H1 (cell line): ENCODE data around the gene FIS1. TPM values are rescaled to one million over a fixed set of nuclear protein-coding genes. Genes with fewer than 3 reads are reported as not detected.

Experiments
- CTCF ChIA-PET: fragments of 300-600 bp; sonication (Branson Sonifier 250); formaldehyde crosslinking; loops from one replicate; lab custom pipeline; 2021; ENCODE audit not compliant: partially characterized antibody; lab: Charles Lee
- POLR2A ChIA-PET: fragments of 300-600 bp; sonication (Branson Sonifier 250); formaldehyde crosslinking; loops from one replicate; lab custom pipeline; 2021; ENCODE audit warnings: inconsistent platforms; ENCODE audit not compliant: partially characterized antibody; lab: Charles Lee
- DNase-seq, 2 experiments: peaks; one replicate each; pipeline versions ENCODE4 v3.0.0 to v3.0.0-alpha.2; 2010 to 2022; ENCODE audit warnings: low spot score in 2 of 2, low read depth in 1 of 2, mixed read lengths in 1 of 2
- FAIRE-seq: peaks from 2 replicates; lab custom pipeline; 2011; peaks lifted over from hg19 to GRCh38; lab: Jason Lieb, UNC
- H2AFZ ChIP-seq: 2 replicates; pipeline ENCODE4 v1.8.1; 2012; ENCODE audit warnings: low read length, inconsistent platforms
- H2AK5ac ChIP-seq: 2 replicates; pipeline ENCODE4 v1.6.1; 2013; ENCODE audit warnings: low read depth, low read length
- H2BK120ac ChIP-seq: replicated peaks from 2 replicates; pipeline ENCODE3; 2013; ENCODE audit warnings: low read depth, low read length, inconsistent platforms
- H2BK12ac ChIP-seq: 2 replicates; pipeline ENCODE4 v1.6.1; 2013; ENCODE audit warnings: low read depth, low read length
- H2BK15ac ChIP-seq: 2 replicates; pipeline ENCODE4 v1.6.1; 2013; ENCODE audit warnings: low read length
- H2BK20ac ChIP-seq: 2 replicates; pipeline ENCODE4 v1.6.1; 2013; ENCODE audit warnings: low read length
- H2BK5ac ChIP-seq: 2 replicates; pipeline ENCODE4 v1.6.1; 2013; ENCODE audit warnings: low read depth, low read length
- H3K14ac ChIP-seq: 2 replicates; pipeline ENCODE4 v1.6.1; 2013; ENCODE audit warnings: inconsistent platforms; ENCODE audit not compliant: insufficient read length
- H3K18ac ChIP-seq: 2 replicates; pipeline ENCODE4 v1.6.1; 2013; ENCODE audit warnings: low read length; ENCODE audit errors: extremely low read depth
- H3K23ac ChIP-seq: 2 replicates; pipeline ENCODE4 v1.6.1; 2013; ENCODE audit warnings: inconsistent platforms; ENCODE audit not compliant: insufficient read length
- H3K23me2 ChIP-seq: 2 replicates; pipeline ENCODE4 v1.6.1; 2013; ENCODE audit warnings: low read depth, low read length
- H3K27ac ChIP-seq: 2 replicates; pipeline ENCODE4 v1.6.1; 2011; ENCODE audit warnings: low read depth, low read length, inconsistent platforms
- H3K27me3 ChIP-seq, 4 experiments: replicated peaks in 1 of 4; 1 replicate in 1 of 4; 2 replicates in 3 of 4; pipeline versions ENCODE4 v1.6.1 to v1.8.1; 2011 to 2013; ENCODE audit warnings: low read length in 3 of 4, mild to moderate bottlenecking in 3 of 4, inconsistent platforms in 2 of 4, mixed read lengths in 2 of 4, moderate library complexity in 1 of 4; ENCODE audit not compliant: control insufficient read depth in 3 of 4, insufficient read depth in 3 of 4; ENCODE audit errors: extremely low read depth in 1 of 4
- H3K36me3 ChIP-seq, 4 experiments: 2 replicates each; pipeline versions ENCODE4 v1.6.1 to v1.8.1; 2011 to 2013; ENCODE audit warnings: mild to moderate bottlenecking in 4 of 4, low read length in 3 of 4, moderate library complexity in 2 of 4, control low read depth in 1 of 4, inconsistent platforms in 1 of 4; ENCODE audit not compliant: insufficient read depth in 4 of 4, control insufficient read depth in 2 of 4
- H3K4ac ChIP-seq: replicated peaks from 2 replicates; pipeline ENCODE3; 2013; ENCODE audit warnings: low read length, low read depth, mixed read lengths, inconsistent platforms; ENCODE audit not compliant: insufficient read length
- H3K4me1 ChIP-seq, 4 experiments: replicated peaks in 1 of 4; 1 replicate in 1 of 4; 2 replicates in 3 of 4; pipeline versions ENCODE4 v1.6.1 to v1.8.1; 2011 to 2013; ENCODE audit warnings: low read length in 3 of 4, inconsistent platforms in 2 of 4, mixed read lengths in 1 of 4; ENCODE audit not compliant: insufficient read depth in 4 of 4, control insufficient read depth in 3 of 4
- H3K4me2 ChIP-seq, 2 experiments: 2 replicates each; pipeline versions ENCODE4 v1.6.1 to v1.8.1; 2011 to 2013; ENCODE audit warnings: low read depth in 2 of 2, low read length in 2 of 2, control low read depth in 1 of 2, inconsistent platforms in 1 of 2, mild to moderate bottlenecking in 1 of 2; ENCODE audit not compliant: insufficient read depth in 1 of 2
- H3K4me3 ChIP-seq, 4 experiments: fragments of 200-600, 300-600 bp in 1 of 4; sonication (generic), shearing (Covaris generic), sonication (Bioruptor Twin) in 1 of 4; 2 replicates each; pipeline versions ENCODE4 v1.5.1 to v1.8.1; 2011 to 2016; ENCODE audit warnings: low read length in 4 of 4, low read depth in 3 of 4, control low read depth in 2 of 4, inconsistent platforms in 2 of 4, mild to moderate bottlenecking in 2 of 4, mixed read lengths in 1 of 4, moderate library complexity in 1 of 4; ENCODE audit not compliant: insufficient read depth in 2 of 4; ENCODE audit errors: extremely low read depth in 1 of 4
- H3K56ac ChIP-seq: replicated peaks from 2 replicates; pipeline ENCODE3; 2013; ENCODE audit warnings: low read depth, mild to moderate bottlenecking, mixed read lengths, low read length, inconsistent platforms; ENCODE audit not compliant: insufficient read length
- H3K79me1 ChIP-seq: 2 replicates; pipeline ENCODE4 v1.6.1; 2013; ENCODE audit warnings: low read depth, low read length, control low read depth
- H3K79me2 ChIP-seq, 2 experiments: 2 replicates each; pipeline versions ENCODE4 v1.6.1 to v1.8.1; 2012 to 2013; ENCODE audit warnings: low read length in 2 of 2, mild to moderate bottlenecking in 2 of 2, inconsistent platforms in 1 of 2; ENCODE audit not compliant: insufficient read depth in 2 of 2, control insufficient read depth in 1 of 2
- H3K9ac ChIP-seq, 4 experiments: replicated peaks in 1 of 4; 1 replicate in 1 of 4; 2 replicates in 3 of 4; pipeline versions ENCODE4 v1.6.1 to v1.8.1; 2011 to 2013; ENCODE audit warnings: low read depth in 3 of 4, low read length in 3 of 4, control low read depth in 2 of 4, mild to moderate bottlenecking in 2 of 4, moderate library complexity in 2 of 4, inconsistent platforms in 1 of 4; ENCODE audit errors: extremely low read depth in 1 of 4
- H3K9me3 ChIP-seq, 2 experiments: 2 replicates each; pipeline versions ENCODE4 v1.6.1 to v1.8.1; 2012 to 2013; ENCODE audit warnings: mild to moderate bottlenecking in 2 of 2, moderate library complexity in 2 of 2, control low read depth in 1 of 2, inconsistent platforms in 1 of 2, low read depth in 1 of 2, low read length in 1 of 2, mixed read lengths in 1 of 2; ENCODE audit not compliant: insufficient read depth in 2 of 2
- H4K20me1 ChIP-seq, 2 experiments: replicated peaks in 1 of 2; 2 replicates each; pipeline versions ENCODE3 to v1.8.1; 2011 to 2013; ENCODE audit warnings: inconsistent platforms in 2 of 2, low read length in 2 of 2, mild to moderate bottlenecking in 1 of 2; ENCODE audit not compliant: insufficient read depth in 2 of 2, control insufficient read depth in 1 of 2
- H4K5ac ChIP-seq: 2 replicates; pipeline ENCODE4 v1.6.1; 2013; ENCODE audit warnings: low read length, low read depth, mixed read lengths, inconsistent platforms; ENCODE audit not compliant: insufficient read length
- H4K8ac ChIP-seq: 2 replicates; pipeline ENCODE4 v1.8.0; 2013; ENCODE audit warnings: mild to moderate bottlenecking, moderate library complexity, low read length, inconsistent platforms; ENCODE audit not compliant: insufficient read depth; ENCODE audit errors: extremely low read depth
- H4K91ac ChIP-seq: replicated peaks from 2 replicates; pipeline ENCODE3; 2013; ENCODE audit warnings: low read length, mixed read lengths, inconsistent platforms; ENCODE audit not compliant: insufficient read length
- BACH1 ChIP-seq: IDR thresholded peaks from 2 replicates; pipeline ENCODE4 v1.6.1; 2012; ENCODE audit warnings: low read length, improper control_type of control experiment
- BRCA1 ChIP-seq: IDR thresholded peaks from 2 replicates; pipeline ENCODE4 v1.6.1; 2012; ENCODE audit warnings: low read depth, low read length, improper control_type of control experiment
- CBX8 ChIP-seq: fragments of 300-800, 300-1000 bp; sonication (generic); IDR thresholded peaks from 2 replicates; pipeline ENCODE4 v1.7.1; 2016; ENCODE audit warnings: low read depth, low read length, borderline replicate concordance
- CREB1 ChIP-seq: IDR thresholded peaks from 2 replicates; pipeline ENCODE4 v1.6.1; 2012; ENCODE audit warnings: inconsistent platforms
- EP300 ChIP-seq, 2 experiments: IDR thresholded peaks; 1 replicate in 1 of 2; 2 replicates in 1 of 2; pipeline ENCODE4 v1.6.1; 2011 to 2012; ENCODE audit warnings: low read depth in 2 of 2, low read length in 2 of 2, mild to moderate bottlenecking in 2 of 2, borderline replicate concordance in 1 of 2, inconsistent platforms in 1 of 2, moderate library complexity in 1 of 2
- NANOG ChIP-seq: IDR thresholded peaks from 2 replicates; pipeline ENCODE4 v1.6.1; 2011; ENCODE audit warnings: low read length, low read depth, mild to moderate bottlenecking, inconsistent platforms; ENCODE audit not compliant: insufficient read depth, poor library complexity, severe bottlenecking
- RFX5 ChIP-seq: IDR thresholded peaks from 2 replicates; pipeline ENCODE4 v1.6.1; 2011; ENCODE audit warnings: low read depth, low read length, improper control_type of control experiment, borderline replicate concordance
- RNF2 ChIP-seq: fragments of 200-900, 300-1000 bp; sonication (generic); IDR thresholded peaks from 2 replicates; pipeline ENCODE4 v1.7.1; 2016; ENCODE audit warnings: borderline replicate concordance, low read depth, mild to moderate bottlenecking, antibody characterized with exemption, low read length; ENCODE audit not compliant: poor library complexity, severe bottlenecking; ENCODE audit errors: missing control alignments
- SIN3A ChIP-seq, 2 experiments: IDR thresholded peaks in 1 of 2; conservative IDR thresholded peaks in 1 of 2; 2 replicates each; pipeline ENCODE4 v1.6.1; 2011 to 2012; ENCODE audit warnings: low read length in 2 of 2, improper control_type of control experiment in 1 of 2, low read depth in 1 of 2, mild to moderate bottlenecking in 1 of 2
- SIRT6 ChIP-seq: IDR thresholded peaks from one replicate; pipeline ENCODE4 v1.7.1; 2012; ENCODE audit warnings: low read length, inconsistent platforms
- SUZ12 ChIP-seq: fragments of 200-600 bp; sonication (generic); IDR thresholded peaks from 2 replicates; pipeline ENCODE4 v1.6.1; 2012; ENCODE audit warnings: mild to moderate bottlenecking, inconsistent platforms, low read length, moderate library complexity, mixed read lengths
- TAF7 ChIP-seq: optimal IDR thresholded peaks from 2 replicates; pipeline ENCODE3; 2011; ENCODE audit warnings: low read depth, mild to moderate bottlenecking, inconsistent platforms, low read length, moderate library complexity, borderline replicate concordance
- YY1 ChIP-seq: IDR thresholded peaks from 2 replicates; pipeline ENCODE4 v1.6.1; 2011; ENCODE audit warnings: low read depth, mild to moderate bottlenecking, low read length
- WGBS, 2 experiments: shearing (Covaris generic) in 1 of 2; methylation state at CpG; one replicate each; pipeline versions ENCODE4 v1.1.6 to v1.1.7; 2013 to 2015; ENCODE audit warnings: low lambda C conversion rate in 2 of 2, mixed read lengths in 2 of 2, inconsistent platforms in 1 of 2, low coverage in 1 of 2, missing lambda C conversion rate in 1 of 2; ENCODE audit not compliant: insufficient replicate concordance in 2 of 2, insufficient coverage in 1 of 2, insufficient read length in 1 of 2; ENCODE audit errors: extremely low coverage in 1 of 2, missing lambda C conversion rate in 1 of 2; 5-methylcytosine and 5-hydroxymethylcytosine counted together
- polyA plus RNA-seq, 7 experiments: library from polyadenylated mRNA; depleted of rRNA in 3 of 7; stranded (reverse) in 5 of 7; unstranded in 2 of 7; fragments of >200 nt in 5 of 7; fragments of 200-250 nt in 2 of 7; gene quantifications; 1 replicate in 5 of 7; 2 replicates in 1 of 7; 4 replicates in 1 of 7; pipeline versions ENCODE4 v1.2.1 to v1.2.3, GENCODE V29; 2011 to 2013; ENCODE audit warnings: missing spikeins in 2 of 7, mixed read lengths in 2 of 7
- total RNA-seq: library from RNA; stranded (reverse); fragmentation: NEBNext Ultra II Directional; extraction: Animal tissue kit (Norgen Biotek cat#: 25700); gene quantifications from 2 replicates; pipeline ENCODE4 v1.2.1, GENCODE V29; 2021

The FIS1 gene
- total and polyA plus RNA-seq, 2 of the 8 experiments (the other 6 are each of a cell fraction or from before 2014, with no cell fraction given) = 128 to 195 TPM

- H2BK20ac ChIP-seq = 0 out of 2 replicates have a peak overlapping the region, but pooled peaks have one; percentile 72
- WGBS, 2 experiments = 88% methylated on average over 7 of the region's 7 CpGs; no CpG with 5 or more reads in 1 of the 2 experiments
- H3K9ac ChIP-seq = peak overlapping the region in 2 of 4 experiments; percentile 4 to 13; a peak in 2 of 7 replicates
- peaks cover 0 to 22% (median 9%) of the 10 kb centered on the region in 4 experiments; a peak in 5 of 7 replicates for H3K4me1 ChIP-seq
- CTCF ChIA-PET = interaction anchor here (0.8 to 6.5 kb wide), 4 partner anchors 9 to 50 kb away, joined by 3 to 69 read pairs (median 28); partner anchors contain the start of gene FIS1
- H3K4me2 ChIP-seq = peak overlapping the region; percentile 70 to 79
- no peak for DNase-seq
- H3K27me3 ChIP-seq = no peaks in the 10 kb centered on the region
- peak overlapping the region; percentile 17; the same call in 1 of the 2 replicates for H2BK12ac ChIP-seq
- peaks cover 0 to 4% of the 10 kb centered on the region in 2 experiments for H4K20me1 ChIP-seq
- H3K14ac ChIP-seq = no peak overlapping the region
- H2BK120ac ChIP-seq = no peak overlapping the region
- no peaks in the 10 kb centered on the region for H3K9me3 ChIP-seq
- no peak overlapping the region for H3K4ac ChIP-seq
- no peak overlapping the region for H3K56ac ChIP-seq
- peak overlapping the region; percentile 65 for H4K91ac ChIP-seq
- H3K4me3 ChIP-seq = peak overlapping the region; percentile 44 to 67 (median 58); a peak in 7 of 8 replicates
- no peaks in the 10 kb centered on the region for H3K79me1 ChIP-seq
- peak overlapping the region; percentile 57 for H4K8ac ChIP-seq
- no peak overlapping the region for H3K18ac ChIP-seq
- peak overlapping the region; percentile 75 for H2BK5ac ChIP-seq
- H3K36me3 ChIP-seq = no peaks in the 10 kb centered on the region; a peak in 1 of 8 replicates
- no peak overlapping the region for H4K5ac ChIP-seq
- H2BK15ac ChIP-seq = 0 out of 2 replicates have a peak overlapping the region, but pooled peaks have one; percentile 29
- H3K23me2 ChIP-seq = peaks cover 6% of the 10 kb centered on the region; the same call in 1 of the 2 replicates
- POLR2A ChIA-PET = interaction anchor here (0.9 to 3.9 kb wide), 8 partner anchors 9 to 51 kb away, joined by 3 to 23 read pairs (median 5); partner anchors contain the start of genes FIS1, MOGAT3, PLOD3 and ZNHIT1
- H3K23ac ChIP-seq = no peak overlapping the region
- FAIRE-seq = no peak
- H2AFZ ChIP-seq = no peak overlapping the region
- H2AK5ac ChIP-seq = no peak overlapping the region
- H3K79me2 ChIP-seq = no peaks in the 10 kb centered on the region
- no peak overlapping the region for H3K27ac ChIP-seq
- TF ChIP-seq SUZ12 = no peak
- TF ChIP-seq NANOG = no peak
- no peak for TF ChIP-seq CBX8
- TF ChIP-seq SIRT6 = no peak
- TF ChIP-seq CREB1 = no peak
- no peak for TF ChIP-seq RNF2
- no peak for TF ChIP-seq SIN3A (conservative IDR thresholded peaks at IDR 0.05 in 1 of 2, IDR thresholded peaks at IDR 0.05 in 1 of 2; ENCODE audit: low read depth in 1 of 2, low read length in 2 of 2)
- no peak for TF ChIP-seq RFX5
- no peak for TF ChIP-seq YY1
- TF ChIP-seq TAF7 = no peak
- TF ChIP-seq BRCA1 = no peak
- TF ChIP-seq BACH1 = no peak
- no peak for TF ChIP-seq EP300 (IDR thresholded peaks at IDR 0.05; ENCODE audit: borderline replicate concordance in 1 of 2, low read depth in 2 of 2, low read length in 2 of 2)
Measured at GRCh38 chr7:101231644-101232043, 13.2 kb downstream of the FIS1 start.
